GM12801 (cell line): ENCODE results near the gene ADSL.

ENCODE experiments used
- CTCF ChIP-seq: IDR thresholded peaks from one replicate; pipeline ENCODE4 v1.5.1; 2011; ENCODE audit warnings: control low read depth; ENCODE audit not compliant: insufficient read length; ENCODE audit errors: extremely low read depth

ADSL gene

GRCh38 chr22:40322818-40323447 lies 23.4 kb upstream of the ADSL start:
- TF ChIP-seq CTCF, result no peak

- TF ChIP-seq CTCF, result no peak
Measured at GRCh38 chr22:40323681-40324171, 22.6 kb upstream of the ADSL start.

- TF ChIP-seq CTCF, result no peak
Measured at GRCh38 chr22:40324468-40325305, 21.6 kb upstream of the ADSL start.

- TF ChIP-seq CTCF, result no peak
Measured at GRCh38 chr22:40325315-40325714, 21.0 kb upstream of the ADSL start.

GRCh38 chr22:40326905-40327735 lies 19.2 kb upstream of the ADSL start:
- no peak for TF ChIP-seq CTCF

- TF ChIP-seq CTCF, result no peak
Measured at GRCh38 chr22:40328546-40329456, 17.5 kb upstream of the ADSL start.
